Endothelial cell of umbilical vein (primary cell): ENCODE results near the gene MDFIC. TPM values are rescaled to one million over a fixed set of nuclear protein-coding genes. Genes with fewer than 3 reads are reported as not detected.

ENCODE experiments used
- BruUV-seq: library from RNA; stranded (reverse); fragments of 400-500 nt; replicated peaks from 2 replicates; lab custom pipeline; 2021; lab: Mats Ljungman, UMichigan
- CTCF ChIA-PET: fragments of 300-600, 350-600 bp; sonication (Branson Sonifier 250); formaldehyde crosslinking; loops from one replicate; lab custom pipeline; 2021; ENCODE audit warnings: antibody characterized with exemption, inconsistent platforms; lab: Charles Lee
- POLR2A ChIA-PET: fragments of 300-600, 350-600 bp; sonication (Branson Sonifier 250); formaldehyde crosslinking; loops from one replicate; lab custom pipeline; 2021; ENCODE audit warnings: antibody characterized with exemption, inconsistent platforms; lab: Charles Lee
- DNase-seq: peaks from one replicate; pipeline ENCODE4 v3.0.0-alpha.2; 2011; ENCODE audit warnings: low read depth, low spot score
- FAIRE-seq: peaks from 2 replicates; lab custom pipeline; 2011; peaks lifted over from hg19 to GRCh38; lab: Jason Lieb, UNC
- H2AFZ ChIP-seq: 2 replicates; pipeline ENCODE4 v1.6.0; 2012; ENCODE audit warnings: low read depth, low read length, control low read depth, inconsistent platforms
- H3K27ac ChIP-seq: 2 replicates; pipeline ENCODE4 v1.5.1; 2011; ENCODE audit warnings: low read depth, mild to moderate bottlenecking, control low read depth, low read length, moderate library complexity; ENCODE audit not compliant: insufficient read depth
- H3K27me3 ChIP-seq, 2 experiments: 2 replicates each; pipeline versions ENCODE4 v1.6.0 to v1.6.1; 2011; ENCODE audit warnings: low read length in 2 of 2, mixed read lengths in 1 of 2; ENCODE audit not compliant: control insufficient read depth in 2 of 2, insufficient read depth in 2 of 2
- H3K36me3 ChIP-seq, 2 experiments: 2 replicates in 1 of 2; 3 replicates in 1 of 2; pipeline ENCODE4 v1.5.1; 2011; ENCODE audit warnings: low read length in 2 of 2, mild to moderate bottlenecking in 1 of 2, moderate library complexity in 1 of 2; ENCODE audit not compliant: control insufficient read depth in 2 of 2, insufficient read depth in 2 of 2; ENCODE audit errors: extremely low read depth in 1 of 2
- H3K4me1 ChIP-seq: 3 replicates; pipeline ENCODE4 v1.5.1; 2011; ENCODE audit warnings: mild to moderate bottlenecking, low read length; ENCODE audit not compliant: control insufficient read depth, insufficient read depth; ENCODE audit errors: extremely low read depth
- H3K4me2 ChIP-seq: 2 replicates; pipeline ENCODE4 v1.6.1; 2011; ENCODE audit warnings: low read length, control low read depth, mixed read lengths; ENCODE audit not compliant: insufficient read depth
- H3K4me3 ChIP-seq, 3 experiments: fragments of 200-600 bp in 1 of 3; sonication (generic), shearing (Covaris generic) in 1 of 3; replicated peaks in 1 of 3; 2 replicates each; pipeline ENCODE4 v1.5.1; 2011 to 2016; ENCODE audit warnings: control low read depth in 3 of 3, low read length in 3 of 3, mild to moderate bottlenecking in 2 of 3, inconsistent platforms in 1 of 3, low read depth in 1 of 3, moderate library complexity in 1 of 3; ENCODE audit not compliant: insufficient read depth in 1 of 3
- H3K79me2 ChIP-seq: 2 replicates; pipeline ENCODE4 v1.6.0; 2012; ENCODE audit warnings: low read length, inconsistent platforms; ENCODE audit not compliant: control insufficient read depth, insufficient read depth
- H3K9ac ChIP-seq: replicated peaks from 2 replicates; pipeline ENCODE3; 2011; ENCODE audit warnings: low read length, control low read depth; ENCODE audit not compliant: insufficient read depth; ENCODE audit errors: extremely low read depth
- H3K9me1 ChIP-seq: replicated peaks from 3 replicates; pipeline ENCODE4 v1.6.0; 2011; ENCODE audit warnings: mild to moderate bottlenecking, low read length; ENCODE audit not compliant: control insufficient read depth, insufficient read depth; ENCODE audit errors: extremely low read depth
- H3K9me3 ChIP-seq: replicated peaks from 2 replicates; pipeline ENCODE4 v1.5.1; 2012; ENCODE audit warnings: low read length, inconsistent platforms; ENCODE audit not compliant: control insufficient read depth, insufficient read depth
- H4K20me1 ChIP-seq: replicated peaks from 2 replicates; pipeline ENCODE3; 2011; ENCODE audit warnings: mild to moderate bottlenecking, low read length; ENCODE audit not compliant: control insufficient read depth, insufficient read depth; ENCODE audit errors: extremely low read depth
- EZH2 ChIP-seq: IDR thresholded peaks from 2 replicates; pipeline ENCODE4 v1.6.1; 2012; ENCODE audit warnings: borderline replicate concordance, low read depth, mild to moderate bottlenecking, moderate library complexity, low read length, inconsistent platforms; ENCODE audit not compliant: severe bottlenecking
- FOS ChIP-seq: IDR thresholded peaks from 2 replicates; pipeline ENCODE4 v1.6.1; 2011; ENCODE audit warnings: mild to moderate bottlenecking, low read length, moderate library complexity, borderline replicate concordance; ENCODE audit not compliant: insufficient read depth
- GATA2 ChIP-seq: IDR thresholded peaks from 2 replicates; pipeline ENCODE4 v1.7.0; 2011; ENCODE audit warnings: low read depth, mild to moderate bottlenecking, moderate library complexity, mixed read lengths, low read length; ENCODE audit not compliant: insufficient read length, insufficient read depth
- JUN ChIP-seq: IDR thresholded peaks from 2 replicates; pipeline ENCODE4 v1.6.1; 2011; ENCODE audit warnings: borderline replicate concordance, low read depth; ENCODE audit not compliant: insufficient read length, insufficient read depth
- MYC ChIP-seq: IDR thresholded peaks from one replicate; pipeline ENCODE4 v1.6.1; 2011; ENCODE audit warnings: mild to moderate bottlenecking, low read depth, low read length
- POLR2A ChIP-seq: IDR thresholded peaks from 2 replicates; pipeline ENCODE4 v1.6.1; 2012; ENCODE audit warnings: low read depth, mild to moderate bottlenecking, control low read depth, low read length
- POLR2AphosphoS5 ChIP-seq: IDR thresholded peaks from 2 replicates; pipeline ENCODE4 v1.6.1; 2012; ENCODE audit warnings: low read depth, mild to moderate bottlenecking, control low read depth, low read length, moderate library complexity; ENCODE audit not compliant: insufficient read depth
- dilution Hi-C: fragments of 300-500 bp; cut with MboI; formaldehyde crosslinking; loops from one replicate; pipeline ENCODE4 v1.15.0; 2019; ENCODE audit warnings: low sequenced_read_pairs; ENCODE audit not compliant: extremely low pct_ligation_motif_present
- intact Hi-C: fragments of 100-400 bp; cut with micrococcal nuclease; formaldehyde crosslinking; loops from one replicate; pipeline ENCODE4 v1.10.0; 2022
- polyA plus RNA-seq, 4 experiments: library from polyadenylated mRNA; depleted of rRNA in 3 of 4; stranded (reverse) in 3 of 4; unstranded in 1 of 4; fragments of >200 nt; gene quantifications; 2 replicates each; pipeline versions ENCODE4 v1.2.1 to v1.2.3, GENCODE V29; 2011 to 2012; ENCODE audit warnings: missing spikeins in 1 of 4
- total RNA-seq: library from RNA; stranded (reverse); gene quantifications from 2 replicates; pipeline ENCODE4 v1.2.3, GENCODE V29; 2021
- TF ChIP-seq, protein P1 (sequence below), 2 donors: IDR thresholded peaks; 1 replicate in 1 of 2; 2 replicates in 1 of 2; pipeline ENCODE4 v1.5.1; 2011; ENCODE audit warnings: low read length in 2 of 2, mild to moderate bottlenecking in 2 of 2, moderate library complexity in 2 of 2, control low read depth in 1 of 2, inconsistent platforms in 1 of 2, low read depth in 1 of 2; ENCODE audit not compliant: insufficient read depth in 1 of 2; ENCODE audit errors: extremely low read depth in 1 of 2
- TF ChIP-seq, protein P2 (sequence below): IDR thresholded peaks from 2 replicates; pipeline ENCODE4 v1.6.1; 2011; ENCODE audit not compliant: insufficient read depth, insufficient read length

MDFIC gene
- total and polyA plus RNA-seq, 2 donors (not counting 3 experiments of a cell fraction or from before 2014, with no cell fraction given): 6.5 to 14.2 TPM

DNA sequence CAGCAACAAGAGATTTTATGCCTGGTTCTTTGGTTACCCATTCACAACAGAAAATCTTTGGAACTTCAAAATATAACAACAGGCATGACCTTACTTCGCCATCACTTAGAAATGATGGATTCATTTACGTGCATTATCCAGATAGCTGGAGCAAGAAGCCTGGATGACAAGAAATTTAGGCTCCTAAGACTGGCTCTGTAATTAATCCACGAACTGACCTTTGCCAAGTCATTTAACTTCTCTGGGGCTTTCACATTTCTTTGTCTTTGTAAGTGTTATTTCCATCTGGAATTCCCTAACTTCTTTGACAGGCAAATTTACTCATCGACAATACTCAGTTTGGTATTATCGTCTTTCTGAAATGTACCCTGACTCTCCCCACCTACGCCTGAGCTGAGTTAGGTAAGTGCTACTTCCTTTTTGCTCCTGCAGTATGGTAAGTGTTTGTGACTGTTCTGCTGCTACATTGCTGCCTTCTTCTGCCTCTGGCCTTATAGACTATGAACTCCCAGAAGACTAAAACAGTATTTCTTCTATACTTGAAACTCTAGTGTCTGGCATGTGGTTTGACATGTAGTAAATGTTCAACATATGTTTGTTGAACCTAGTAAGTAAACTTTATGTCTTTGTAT lies 5.5 kb upstream of the MDFIC start:
- no peaks in the 10 kb centered on the region for H3K36me3 ChIP-seq
- DNase-seq (no peak), FAIRE-seq (no peak)
- no peaks in the 10 kb centered on the region for H4K20me1 ChIP-seq
- intact Hi-C loops: no loop called here
- H3K4me2 ChIP-seq: no peak overlapping the region
- H3K9me1 ChIP-seq: no peaks in the 10 kb centered on the region
- no peak overlapping the region for H3K27ac ChIP-seq
- peaks cover 0 to 2% of the 10 kb centered on the region in 2 experiments for H3K27me3 ChIP-seq
- no peak overlapping the region for H2AFZ ChIP-seq
- CTCF ChIA-PET: interaction anchor here (1.0 kb wide), 1 partner anchor 9 kb away, joined by 3 read pairs; no protein-coding TSS in a partner anchor
- H3K9me3 ChIP-seq: no peaks in the 10 kb centered on the region
- no TSS peak for BruUV-seq
- no peaks in the 10 kb centered on the region for H3K79me2 ChIP-seq
- no peak overlapping the region for H3K4me3 ChIP-seq
- H3K4me1 ChIP-seq: no peaks in the 10 kb centered on the region
- H3K9ac ChIP-seq: no peak overlapping the region
- dilution Hi-C loops: no loop called here
- POLR2A ChIA-PET: no interaction called here
- no peak for TF ChIP-seq FOS
- TF ChIP-seq, protein P1, sequence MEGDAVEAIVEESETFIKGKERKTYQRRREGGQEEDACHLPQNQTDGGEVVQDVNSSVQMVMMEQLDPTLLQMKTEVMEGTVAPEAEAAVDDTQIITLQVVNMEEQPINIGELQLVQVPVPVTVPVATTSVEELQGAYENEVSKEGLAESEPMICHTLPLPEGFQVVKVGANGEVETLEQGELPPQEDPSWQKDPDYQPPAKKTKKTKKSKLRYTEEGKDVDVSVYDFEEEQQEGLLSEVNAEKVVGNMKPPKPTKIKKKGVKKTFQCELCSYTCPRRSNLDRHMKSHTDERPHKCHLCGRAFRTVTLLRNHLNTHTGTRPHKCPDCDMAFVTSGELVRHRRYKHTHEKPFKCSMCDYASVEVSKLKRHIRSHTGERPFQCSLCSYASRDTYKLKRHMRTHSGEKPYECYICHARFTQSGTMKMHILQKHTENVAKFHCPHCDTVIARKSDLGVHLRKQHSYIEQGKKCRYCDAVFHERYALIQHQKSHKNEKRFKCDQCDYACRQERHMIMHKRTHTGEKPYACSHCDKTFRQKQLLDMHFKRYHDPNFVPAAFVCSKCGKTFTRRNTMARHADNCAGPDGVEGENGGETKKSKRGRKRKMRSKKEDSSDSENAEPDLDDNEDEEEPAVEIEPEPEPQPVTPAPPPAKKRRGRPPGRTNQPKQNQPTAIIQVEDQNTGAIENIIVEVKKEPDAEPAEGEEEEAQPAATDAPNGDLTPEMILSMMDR (IDR thresholded peaks at IDR 0.05; ENCODE audit: extremely low read depth in 1 of 2, insufficient read depth in 1 of 2, low read depth in 1 of 2, low read length in 2 of 2): no peak

DNA sequence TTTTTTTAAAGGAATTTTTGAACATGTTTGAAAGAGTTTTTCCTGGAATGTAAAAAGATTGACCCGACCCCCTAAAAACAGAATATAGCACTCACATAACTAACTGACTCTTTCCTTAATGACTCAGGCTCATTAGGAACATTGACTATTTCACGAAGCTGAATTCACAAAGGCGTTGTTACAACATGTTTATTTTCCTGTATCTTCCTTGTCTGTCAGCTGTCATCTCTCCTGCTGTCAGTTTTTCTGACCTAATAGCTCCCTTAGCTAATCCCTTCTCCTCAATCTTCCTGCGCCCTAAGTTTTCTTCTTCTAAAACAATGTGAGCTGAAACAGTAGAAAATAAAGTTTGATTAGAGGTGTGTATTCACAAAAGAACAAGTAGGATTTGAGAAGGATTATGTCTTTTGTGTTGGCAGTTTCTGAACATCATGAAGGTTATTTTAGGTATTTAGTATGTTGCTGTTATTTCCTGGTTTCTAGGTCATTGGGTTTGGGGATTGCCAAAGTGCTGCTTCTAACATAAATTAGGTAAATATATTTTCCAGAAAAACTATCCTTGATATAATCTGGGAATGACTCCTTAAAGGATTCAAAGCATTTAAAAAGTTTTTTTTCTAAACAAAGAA lies 4.6 kb upstream of the MDFIC start:
- H3K9ac ChIP-seq: no peak overlapping the region
- FAIRE-seq: no peak
- POLR2A ChIA-PET: no interaction called here
- H3K27ac ChIP-seq: no peak overlapping the region
- DNase-seq: no peak
- no peak for TF ChIP-seq EZH2
- TF ChIP-seq GATA2: no peak
- no peak for TF ChIP-seq FOS
- no peak for TF ChIP-seq POLR2A
- TF ChIP-seq POLR2AphosphoS5: no peak
- TF ChIP-seq, protein P1 (IDR thresholded peaks at IDR 0.05; ENCODE audit: extremely low read depth in 1 of 2, insufficient read depth in 1 of 2, low read depth in 1 of 2, low read length in 2 of 2): no peak
- no peak for TF ChIP-seq JUN
- no peak for TF ChIP-seq MYC
- TF ChIP-seq, protein P2, sequence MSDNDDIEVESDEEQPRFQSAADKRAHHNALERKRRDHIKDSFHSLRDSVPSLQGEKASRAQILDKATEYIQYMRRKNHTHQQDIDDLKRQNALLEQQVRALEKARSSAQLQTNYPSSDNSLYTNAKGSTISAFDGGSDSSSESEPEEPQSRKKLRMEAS: no peak
- dilution Hi-C loops: no loop called here
- H3K9me3 ChIP-seq: no peaks in the 10 kb centered on the region
- no peak overlapping the region for H3K4me2 ChIP-seq
- H3K27me3 ChIP-seq: peaks cover 0 to 2% of the 10 kb centered on the region in 2 experiments
- intact Hi-C loops: no loop called here
- no peaks in the 10 kb centered on the region for H4K20me1 ChIP-seq
- H3K4me1 ChIP-seq: no peaks in the 10 kb centered on the region
- H2AFZ ChIP-seq: no peak overlapping the region
- no peaks in the 10 kb centered on the region for H3K79me2 ChIP-seq
- H3K36me3 ChIP-seq: no peaks in the 10 kb centered on the region
- no TSS peak for BruUV-seq
- CTCF ChIA-PET: interaction anchor here (2.0 kb wide), 1 partner anchor 15 kb away, joined by 5 read pairs; no protein-coding TSS in a partner anchor
- H3K9me1 ChIP-seq: no peaks in the 10 kb centered on the region
- no peak overlapping the region for H3K4me3 ChIP-seq
